ENCODE results near the gene BAZ2B. TPM values are rescaled to one million over a fixed set of nuclear protein-coding genes. Genes with fewer than 3 reads are reported as not detected.

The BAZ2B gene
- total RNA-seq, 2 experiments from 2014 or later: 17.9 to 18.5 TPM

DNA sequence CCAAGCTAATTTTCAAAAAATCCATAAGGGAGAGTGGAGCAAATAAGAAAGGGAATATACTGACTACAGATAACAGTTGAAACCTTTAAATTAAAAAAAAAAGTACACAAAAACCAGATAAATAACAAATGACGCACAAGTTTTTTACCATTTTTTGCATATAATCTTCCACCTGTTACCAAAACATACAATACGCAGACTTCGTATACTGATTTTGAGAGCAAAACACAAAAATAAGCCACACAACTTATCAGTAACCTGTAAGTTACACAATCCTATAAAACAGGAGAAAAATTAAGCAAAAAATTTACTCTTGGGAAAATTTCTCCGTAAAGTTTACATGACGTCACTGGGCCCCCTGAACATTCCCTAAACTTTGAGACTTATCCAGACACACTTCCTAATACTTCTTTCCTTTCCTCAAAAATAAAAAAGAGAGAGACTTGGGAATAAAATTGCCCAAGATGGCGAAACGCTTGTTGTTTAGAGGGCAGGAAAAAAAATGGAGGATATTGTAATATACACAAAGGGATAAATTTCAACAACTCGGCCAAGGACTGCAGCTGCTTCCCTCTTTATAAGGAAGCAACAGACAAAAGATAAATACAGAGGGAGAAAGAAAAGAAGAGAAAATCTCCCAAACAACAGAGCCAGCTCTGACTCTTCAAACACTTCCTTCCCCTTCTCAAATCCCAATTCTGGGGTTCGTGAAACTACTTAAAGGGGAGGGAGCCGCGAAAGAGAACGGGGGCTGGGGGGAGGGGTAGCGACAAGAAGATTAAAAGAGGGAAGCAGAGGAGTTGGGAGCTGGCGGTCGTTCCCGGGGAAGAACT, 1.6 kb downstream of the BAZ2B start:
- Mint-ChIP-seq H3K4me1 (ENCODE audit: low read depth) (peaks cover 15% of the 10 kb centered on the region), H3K4me3 (peak overlapping the region; percentile 86), H3K27ac (no peak overlapping the region), H3K36me3 (ENCODE audit: low read depth) (no peaks in the 10 kb centered on the region), H3K27me3 (peaks cover 17% of the 10 kb centered on the region), H3K9me3 (no peaks in the 10 kb centered on the region)
- no peak for TF ChIP-seq CTCF (IDR thresholded peaks at IDR 0.05)
- H3K36me3 ChIP-seq (ENCODE audit: insufficient read depth, low read length): no peaks in the 10 kb centered on the region
- no peak overlapping the region for H3K27ac ChIP-seq (ENCODE audit: low read depth in 1 of 2, low read length in 2 of 2)
- peak overlapping the region; percentile 67 for H3K4me3 ChIP-seq (ENCODE audit: low read length)
- H3K9me3 ChIP-seq (ENCODE audit: control insufficient read depth in 1 of 2, insufficient read depth in 1 of 2, low read length in 2 of 2): no peaks in the 10 kb centered on the region
- ChIA-PET POLR2A (interaction anchor here (3.1 kb wide), 1 partner anchor 97 kb away, joined by 20 read pairs; the partner anchor contains the start of gene MARCHF7), CTCF (interaction anchor here (0.5 to 0.6 kb wide), 2 partner anchors 59 to 350 kb away, joined by 3 read pairs; no protein-coding TSS in a partner anchor)
- intact Hi-C loops (cut with DNase I, micrococcal nuclease): loop anchor here in 1 of 2 experiments (5.0 kb wide), 1 partner anchor 98 kb away; the partner anchor contains the start of gene MARCHF7
- peaks cover 11 to 13% of the 10 kb centered on the region in 2 experiments for H3K27me3 ChIP-seq (ENCODE audit: control insufficient read depth in 1 of 2, insufficient read depth in 2 of 2, low read length in 2 of 2)
- H3K4me1 ChIP-seq (ENCODE audit: insufficient read depth, low read length): peaks cover 10% of the 10 kb centered on the region
- DNase-seq: peak in 2 of 14 experiments; percentile 42 to 44
- no peak for ATAC-seq (ENCODE audit: poor library complexity)

GRCh38 chr2:159613651-159614285, 2.6 kb downstream of the BAZ2B start:
- peak overlapping the region; percentile 0 for H3K4me3 Mint-ChIP-seq
- peaks cover 17% of the 10 kb centered on the region for H3K27me3 Mint-ChIP-seq
- Histone ChIP-seq H3K9me3 (ENCODE audit: control insufficient read depth in 1 of 2, insufficient read depth in 1 of 2, low read length in 2 of 2) (no peaks in the 10 kb centered on the region), H3K4me1 (ENCODE audit: insufficient read depth, low read length) (peaks cover 10% of the 10 kb centered on the region), H3K36me3 (ENCODE audit: insufficient read depth, low read length) (no peaks in the 10 kb centered on the region), H3K27ac (ENCODE audit: low read depth in 1 of 2, low read length in 2 of 2) (no peak overlapping the region), H3K4me3 (ENCODE audit: low read length) (no peak overlapping the region), H3K27me3 (ENCODE audit: control insufficient read depth in 1 of 2, insufficient read depth in 2 of 2, low read length in 2 of 2) (peaks cover 11 to 13% of the 10 kb centered on the region in 2 experiments)
- DNase-seq (no peak), ATAC-seq (ENCODE audit: poor library complexity) (no peak)
- no peaks in the 10 kb centered on the region for H3K36me3 Mint-ChIP-seq (ENCODE audit: low read depth)
- H3K4me1 Mint-ChIP-seq (ENCODE audit: low read depth): peaks cover 15% of the 10 kb centered on the region
- POLR2A ChIA-PET: no interaction called here
- intact Hi-C loops (cut with DNase I, micrococcal nuclease): no loop called here
- no peak overlapping the region for H3K27ac Mint-ChIP-seq
- CTCF ChIA-PET: no interaction called here
- H3K9me3 Mint-ChIP-seq: no peaks in the 10 kb centered on the region
- no peak for TF ChIP-seq CTCF (IDR thresholded peaks at IDR 0.05)

DNA sequence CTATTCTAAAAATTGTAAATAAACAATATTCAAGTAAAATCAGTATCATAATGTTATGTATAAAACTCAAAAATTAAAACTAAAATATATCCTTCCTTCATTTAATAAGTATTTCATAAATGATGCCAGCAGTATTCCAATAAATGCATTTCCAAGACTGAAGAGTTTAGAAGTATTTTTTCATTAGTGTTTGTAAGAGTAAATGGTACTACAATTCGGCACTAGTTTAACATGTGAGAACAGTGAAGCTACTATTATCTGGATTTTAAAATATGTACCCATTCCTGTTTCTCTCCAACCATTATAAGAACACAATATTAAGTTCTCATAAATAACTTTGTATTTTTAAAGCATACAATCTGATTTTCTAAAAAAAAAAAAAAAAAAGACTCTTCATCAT, 3.3 kb downstream of the BAZ2B start:
- no peak for DNase-seq
- H3K9me3 Mint-ChIP-seq: no peaks in the 10 kb centered on the region
- Histone ChIP-seq H3K4me1 (ENCODE audit: insufficient read depth, low read length) (peaks cover 10% of the 10 kb centered on the region), H3K36me3 (ENCODE audit: insufficient read depth, low read length) (no peaks in the 10 kb centered on the region), H3K9me3 (ENCODE audit: control insufficient read depth in 1 of 2, insufficient read depth in 1 of 2, low read length in 2 of 2) (no peaks in the 10 kb centered on the region), H3K4me3 (ENCODE audit: low read length) (no peak overlapping the region), H3K27me3 (ENCODE audit: control insufficient read depth in 1 of 2, insufficient read depth in 2 of 2, low read length in 2 of 2) (peaks cover 11 to 13% of the 10 kb centered on the region in 2 experiments), H3K27ac (ENCODE audit: low read depth in 1 of 2, low read length in 2 of 2) (no peak overlapping the region)
- CTCF ChIA-PET: interaction anchor here (0.6 kb wide), 1 partner anchor 19 kb away, joined by 3 read pairs; no protein-coding TSS in a partner anchor
- H3K27me3 Mint-ChIP-seq: peaks cover 17% of the 10 kb centered on the region
- TF ChIP-seq CTCF (IDR thresholded peaks at IDR 0.05): no peak
- POLR2A ChIA-PET: no interaction called here
- peaks cover 15% of the 10 kb centered on the region for H3K4me1 Mint-ChIP-seq (ENCODE audit: low read depth)
- H3K27ac Mint-ChIP-seq: no peak overlapping the region
- no peak overlapping the region for H3K4me3 Mint-ChIP-seq
- ATAC-seq (ENCODE audit: poor library complexity): no peak
- intact Hi-C loops (cut with DNase I, micrococcal nuclease): no loop called here
- no peaks in the 10 kb centered on the region for H3K36me3 Mint-ChIP-seq (ENCODE audit: low read depth)
